GM19395 (cell line): ENCODE results near the gene BRINP3.
A peak's percentile ranks its signal among the peaks of the same experiment; 100 is the strongest.
"Not testable (repeated sequence)": the region's sequence is repeated elsewhere in the genome, so short reads cannot be mapped to it uniquely, and the experiment has no call there.

Source experiments
- ATAC-seq: cut with Tn5 transposase; IDR thresholded peaks from one replicate; pipeline ENCODE4 v1.9.1; 2021; ENCODE audit warnings: mild to moderate bottlenecking, moderate library complexity; ENCODE audit not compliant: unreplicated experiment

BRINP3 gene

DNA sequence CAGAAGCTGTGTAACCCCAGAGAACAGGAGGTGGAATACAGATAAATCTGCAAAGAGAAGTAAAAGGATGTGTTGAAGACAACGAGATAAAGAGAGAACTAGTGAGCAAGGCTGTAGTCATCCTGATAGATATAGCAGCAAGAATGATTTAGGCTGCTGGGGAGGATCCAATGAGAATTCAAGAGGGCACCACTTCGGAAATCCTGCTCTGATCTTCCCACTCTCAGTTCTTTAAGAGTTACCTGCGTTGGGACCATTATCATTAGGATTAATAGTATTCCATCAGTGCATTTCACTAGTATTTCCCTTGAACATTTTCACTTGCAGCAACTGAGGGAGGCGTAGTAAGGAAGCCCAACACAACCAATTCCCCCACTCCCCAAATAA is at the start of gene BRINP3:
BRINP3 (minus strand) TSS at position 103 of the 387 bp plus-strand sequence.
- no peak for ATAC-seq

GRCh38 chr1:190511554-190511953 is 33.9 kb upstream of the BRINP3 start:
- ATAC-seq: no peak

DNA sequence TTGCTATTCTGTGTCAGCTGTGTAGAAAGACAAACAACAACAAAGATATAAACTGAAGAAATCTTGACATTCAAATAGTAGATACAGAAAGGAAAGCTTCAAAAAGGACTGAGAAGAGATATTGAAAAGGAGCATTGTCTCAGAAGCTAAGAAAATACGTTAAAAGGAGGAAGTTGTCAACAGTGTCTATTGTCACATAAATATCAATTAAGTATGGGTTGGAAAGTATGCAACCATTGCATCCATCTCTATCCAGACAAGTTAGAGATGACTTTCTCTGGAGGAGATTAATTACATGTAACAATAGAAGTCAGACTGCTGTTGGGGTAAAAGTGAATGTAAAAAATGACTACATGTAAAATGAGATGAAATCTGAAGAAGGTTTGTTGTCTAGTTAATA is 29.7 kb upstream of the BRINP3 start:
- ATAC-seq: no peak

DNA sequence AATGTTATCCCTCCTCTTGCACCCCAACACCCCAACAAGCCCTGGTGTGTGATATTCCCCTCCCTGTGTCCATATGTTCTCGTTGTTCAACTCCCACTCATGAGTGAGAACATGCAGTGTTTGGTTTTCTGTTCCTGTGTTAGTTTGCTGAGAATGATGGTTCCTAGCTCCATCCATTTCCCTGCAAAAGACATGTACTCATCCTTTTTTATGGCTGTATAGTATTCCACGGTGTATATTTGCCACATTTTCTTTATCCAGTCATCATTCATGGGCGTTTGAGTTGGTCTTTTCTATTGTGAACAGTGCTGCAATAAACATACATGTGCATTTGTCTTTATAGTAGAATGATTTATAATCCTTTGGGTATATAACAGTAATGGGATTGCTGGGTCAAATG is 26.9 kb upstream of the BRINP3 start:
- ATAC-seq: not testable (repeated sequence)

DNA sequence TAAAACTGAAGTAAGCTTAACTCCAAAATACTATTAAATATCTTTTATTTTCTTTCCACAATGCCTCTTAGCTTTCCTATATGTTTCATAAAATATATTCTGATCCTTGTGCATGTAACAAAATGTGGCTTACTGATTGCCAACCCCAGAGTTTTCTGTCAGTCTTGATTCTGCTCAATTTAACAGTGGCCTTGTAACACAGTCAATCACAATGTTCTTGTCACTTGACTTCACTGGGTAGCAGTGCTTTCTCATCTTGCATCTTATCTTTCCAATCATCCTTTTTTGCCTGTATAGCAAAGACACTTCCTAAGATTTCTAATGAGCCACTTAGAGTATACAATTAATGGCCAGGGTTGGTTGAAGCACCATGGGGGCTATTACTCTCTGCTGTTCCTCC is 19.9 kb upstream of the BRINP3 start:
- ATAC-seq: no peak

GRCh38 chr1:190494451-190494850 is 16.8 kb upstream of the BRINP3 start:
- ATAC-seq: no peak

- no peak for ATAC-seq
Measured at GRCh38 chr1:190491404-190491803, 13.7 kb upstream of the BRINP3 start.

DNA sequence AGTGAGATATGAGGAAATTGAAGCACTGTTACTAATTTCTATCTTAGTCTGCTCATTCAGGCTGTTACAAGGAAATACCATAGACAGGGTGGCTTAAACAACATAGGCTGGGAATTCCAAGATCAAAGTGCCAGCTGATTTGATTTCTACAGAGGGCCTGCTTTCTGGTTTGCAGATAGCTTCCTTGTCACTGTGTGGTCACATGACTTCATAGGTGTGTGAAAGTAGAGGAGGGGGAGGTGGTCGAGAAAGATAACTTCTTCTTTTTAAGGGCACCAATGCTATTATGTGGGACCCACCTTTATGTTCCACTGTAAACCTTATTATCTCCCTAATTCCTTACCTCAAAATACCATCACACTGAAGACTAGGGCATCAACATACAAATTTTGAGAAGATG is 6.4 kb upstream of the BRINP3 start:
- ATAC-seq: no peak

- no peak for ATAC-seq
Measured at GRCh38 chr1:190480231-190480630, 2.6 kb upstream of the BRINP3 start.

- no peak for ATAC-seq
Measured at GRCh38 chr1:190479516-190479915, 1.9 kb upstream of the BRINP3 start.

- no peak for ATAC-seq
Measured at GRCh38 chr1:190479050-190479397, 1.4 kb upstream of the BRINP3 start.

- peak; percentile 55 for ATAC-seq
Measured at GRCh38 chr1:190478149-190479049, 735 bp upstream of the BRINP3 start.

GRCh38 chr1:190476806-190477205 is 858 bp downstream of the BRINP3 start:
- ATAC-seq: no peak

- ATAC-seq: no peak
Measured at GRCh38 chr1:190476321-190476720, 1.3 kb downstream of the BRINP3 start.

DNA sequence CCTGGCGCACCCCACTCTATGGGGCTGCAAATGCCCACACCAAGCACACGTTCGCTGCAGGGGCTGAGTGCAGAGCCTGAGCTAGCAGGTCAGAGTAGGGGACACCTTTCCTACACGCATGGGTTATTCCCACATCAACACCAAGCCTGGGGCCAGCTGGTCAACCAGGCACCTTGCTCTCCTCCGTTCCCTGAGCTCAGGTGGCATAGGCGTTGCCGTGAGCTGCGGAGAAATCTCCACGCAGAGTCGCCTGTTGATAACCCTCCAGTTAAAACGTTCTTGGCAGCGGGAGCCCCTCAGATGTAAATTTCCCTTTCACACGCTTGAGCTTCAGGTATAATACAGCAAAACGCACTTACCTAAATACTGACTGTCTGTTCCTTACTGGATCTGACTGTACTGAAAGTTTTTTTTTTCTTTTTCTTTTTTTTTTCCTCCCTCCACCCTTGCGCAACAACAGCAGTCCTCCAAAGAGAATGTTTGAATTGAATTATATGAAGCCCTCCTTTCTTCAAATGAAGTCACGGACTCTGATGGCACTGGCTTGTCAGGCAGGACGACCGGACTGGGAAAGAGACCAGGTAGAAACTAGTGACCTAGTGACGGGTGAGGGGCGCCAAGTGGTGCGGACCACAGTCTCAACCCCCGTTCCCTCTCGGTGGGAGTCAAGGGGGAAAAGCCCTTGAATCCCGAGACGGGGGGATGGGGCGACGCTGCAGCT is 2.1 kb downstream of the BRINP3 start:
- ATAC-seq: no peak

DNA sequence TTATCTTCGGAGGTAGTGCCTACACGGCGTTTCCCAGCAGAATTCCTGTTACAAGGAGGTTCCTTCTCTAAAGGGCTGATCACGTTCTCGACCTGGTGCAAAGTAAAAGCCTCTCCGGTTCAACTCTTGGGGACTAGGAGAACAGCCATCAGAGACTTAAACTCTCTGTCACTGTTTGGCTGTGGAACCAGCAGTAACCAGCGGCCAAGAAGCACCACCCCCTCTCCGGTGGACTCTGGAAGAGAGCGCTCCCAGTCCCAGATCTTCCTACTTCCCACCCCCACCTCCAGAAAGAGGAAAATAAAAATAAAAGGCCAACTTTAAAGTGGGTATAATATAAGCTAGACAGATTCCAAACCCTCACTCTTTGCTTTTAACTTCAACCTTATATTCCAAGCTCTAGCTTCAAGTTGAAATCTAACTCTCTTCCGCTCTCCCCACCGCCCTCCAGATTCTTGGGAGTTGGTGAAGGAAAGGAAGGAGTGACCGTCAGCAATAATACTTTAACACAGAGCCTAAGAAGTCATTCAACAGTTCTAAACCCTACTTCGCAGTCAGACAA is 2.9 kb downstream of the BRINP3 start:
- no peak for ATAC-seq

DNA sequence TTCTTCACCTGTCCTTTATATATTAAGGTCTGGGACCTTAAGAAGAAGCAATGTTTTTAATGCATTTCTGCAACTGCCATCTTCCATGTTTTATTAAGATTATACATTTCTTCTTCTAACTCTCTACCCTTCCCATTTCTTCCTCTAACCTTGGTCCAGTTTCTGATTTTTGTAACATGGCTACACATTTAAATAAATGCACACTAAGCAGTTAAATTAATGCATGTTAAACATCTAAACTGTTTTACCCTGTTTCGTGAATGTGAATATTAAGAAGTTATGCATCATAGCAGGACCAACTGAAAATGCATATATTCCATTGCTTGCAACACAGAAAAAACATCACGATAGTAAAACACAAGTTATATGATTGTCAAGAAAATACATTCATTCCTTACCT is 3.7 kb downstream of the BRINP3 start:
- no peak for ATAC-seq

DNA sequence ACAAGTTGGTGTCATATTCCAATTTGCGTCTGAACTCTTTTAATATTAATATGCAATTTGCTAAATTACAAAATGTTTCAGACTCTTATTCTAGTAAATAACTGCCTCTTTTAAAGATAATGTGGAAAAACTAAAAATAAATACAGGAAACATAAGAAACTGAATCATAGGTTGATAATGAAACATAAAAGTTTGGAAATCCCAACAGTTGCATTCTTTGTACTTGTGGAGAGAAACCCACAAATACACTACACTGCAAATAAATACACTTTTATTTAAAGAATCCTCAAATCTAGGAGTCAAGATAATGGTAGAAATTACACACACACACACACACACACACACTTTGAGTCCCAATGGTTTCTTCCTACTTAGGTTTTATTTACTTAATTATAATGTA is 5.2 kb downstream of the BRINP3 start:
- ATAC-seq: no peak

- no peak for ATAC-seq
Measured at GRCh38 chr1:190472042-190472441, 5.6 kb downstream of the BRINP3 start.

- no peak for ATAC-seq
Measured at GRCh38 chr1:190464690-190465089, 13.0 kb downstream of the BRINP3 start.

DNA sequence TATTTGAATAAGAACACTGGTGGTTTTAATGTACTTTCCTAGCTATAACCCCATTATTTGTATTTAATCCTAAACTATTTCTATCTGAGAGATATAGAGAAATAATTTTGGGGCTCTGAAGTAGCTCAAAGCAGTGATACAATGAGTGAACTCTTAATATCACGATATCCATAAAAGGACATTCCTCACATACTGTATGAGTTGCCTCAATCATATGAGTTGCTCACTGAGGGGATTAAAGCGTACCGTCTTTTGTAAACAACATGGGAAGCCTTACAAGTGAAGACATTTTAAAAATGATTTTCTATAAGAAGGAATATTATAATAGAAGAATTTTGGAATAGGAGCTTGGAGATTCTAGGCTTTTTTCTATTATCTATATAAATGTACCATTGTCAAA is 21.5 kb downstream of the BRINP3 start:
- ATAC-seq: no peak

DNA sequence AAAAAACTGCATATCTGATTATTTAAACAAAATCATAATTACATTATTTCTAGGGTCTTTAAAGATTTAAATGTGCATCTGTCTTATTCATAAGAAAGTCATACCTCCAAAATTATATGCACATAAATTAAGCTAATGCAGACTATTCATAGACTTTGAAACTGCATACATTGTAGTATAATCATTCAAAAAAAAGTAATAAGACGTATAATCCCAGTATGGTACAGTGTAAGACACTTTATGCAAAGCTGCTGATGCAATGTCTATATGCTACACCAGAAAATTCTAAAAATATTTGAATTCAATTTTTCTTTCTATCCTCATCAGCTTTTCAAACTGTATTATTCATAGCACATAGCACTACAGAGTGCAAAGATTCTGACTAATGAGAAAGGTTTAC is 22.0 kb downstream of the BRINP3 start:
- no peak for ATAC-seq
